ENCODE data around the gene KIRREL3. TPM values are rescaled to one million over a fixed set of nuclear protein-coding genes. Genes with fewer than 3 reads are reported as not detected.

The KIRREL3 gene
- total and polyA plus RNA-seq, 3 experiments from 2014 or later = not detected

DNA sequence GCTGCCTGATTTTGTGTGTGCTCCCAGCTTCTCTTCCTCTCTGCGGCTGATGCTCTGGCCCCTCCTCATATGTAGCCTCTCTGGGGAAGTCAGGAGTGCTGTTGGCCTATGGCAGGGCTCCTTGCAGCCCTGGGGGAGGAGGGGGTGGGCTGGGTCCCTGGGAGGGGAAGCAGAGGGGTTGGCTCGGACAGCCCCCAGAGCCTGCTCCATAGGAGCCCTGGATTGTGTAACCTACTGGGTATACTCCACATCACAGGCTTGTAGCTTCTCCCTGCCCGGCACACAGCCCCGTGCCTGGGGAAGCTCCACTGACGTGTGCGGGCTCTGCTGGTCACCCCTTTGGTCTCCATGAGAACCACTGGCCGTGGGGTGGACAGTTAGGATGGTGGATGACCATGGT is 531.3 kb downstream of the KIRREL3 start:
- Mint-ChIP-seq H3K9me3 (no peaks in the 10 kb centered on the region), H3K27ac (no peak overlapping the region), H3K36me3 (no peaks in the 10 kb centered on the region), H3K4me1 (peaks cover 16 to 24% (median 21%) of the 10 kb centered on the region in 3 donors), H3K4me3 (no peak overlapping the region), H3K27me3 (peaks cover 3 to 9% of the 10 kb centered on the region in 2 donors)
- H3K9me3 ChIP-seq (ENCODE audit: low read length) = no peaks in the 10 kb centered on the region
- CTCF ChIA-PET = interaction anchor here (1.0 to 8.9 kb wide), 4 partner anchors 12 to 159 kb away, joined by 3 to 59 read pairs (median 4); no protein-coding TSS in a partner anchor
- POLR2A ChIA-PET = no interaction called here
- H3K4me3 ChIP-seq (ENCODE audit: low read length) = no peak overlapping the region
- DNase-seq = no peak
- H3K4me1 ChIP-seq (ENCODE audit: insufficient read depth, low read length) = peaks cover 14% of the 10 kb centered on the region
- no peaks in the 10 kb centered on the region for H3K27me3 ChIP-seq (ENCODE audit: insufficient read depth, low read length, poor library complexity, severe bottlenecking)
- H3K36me3 ChIP-seq (ENCODE audit: insufficient read depth, low read length) = no peaks in the 10 kb centered on the region
- H3K27ac ChIP-seq (ENCODE audit: low read depth, low read length) = no peak overlapping the region

DNA sequence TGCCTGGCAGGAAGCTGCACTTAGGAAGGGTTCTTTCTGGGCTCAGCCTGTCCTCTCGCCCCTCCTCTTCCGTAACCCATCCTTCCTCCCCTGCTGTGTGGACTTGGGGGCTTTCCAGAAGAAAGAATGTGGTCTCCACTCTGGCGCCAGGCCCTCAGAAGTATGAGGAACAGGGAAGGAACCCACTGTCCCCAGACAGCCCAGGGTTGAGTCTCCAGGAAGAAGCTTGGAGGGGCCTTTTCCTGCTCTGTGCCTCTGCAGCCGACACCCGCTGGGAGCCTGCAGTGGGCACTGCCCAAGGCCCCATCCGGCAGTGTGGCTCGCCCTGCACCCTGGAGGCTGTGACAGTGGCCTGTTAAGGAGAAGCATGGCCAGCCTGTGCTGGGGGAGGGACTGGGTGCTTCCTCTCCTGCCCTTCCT is 532.5 kb downstream of the KIRREL3 start:
- peaks cover 3 to 12% of the 10 kb centered on the region in 2 donors for H3K27me3 Mint-ChIP-seq
- ChIA-PET POLR2A (no interaction called here), CTCF (interaction anchor here (8.9 kb wide), 1 partner anchor 13 kb away, joined by 59 read pairs; no protein-coding TSS in a partner anchor)

DNA sequence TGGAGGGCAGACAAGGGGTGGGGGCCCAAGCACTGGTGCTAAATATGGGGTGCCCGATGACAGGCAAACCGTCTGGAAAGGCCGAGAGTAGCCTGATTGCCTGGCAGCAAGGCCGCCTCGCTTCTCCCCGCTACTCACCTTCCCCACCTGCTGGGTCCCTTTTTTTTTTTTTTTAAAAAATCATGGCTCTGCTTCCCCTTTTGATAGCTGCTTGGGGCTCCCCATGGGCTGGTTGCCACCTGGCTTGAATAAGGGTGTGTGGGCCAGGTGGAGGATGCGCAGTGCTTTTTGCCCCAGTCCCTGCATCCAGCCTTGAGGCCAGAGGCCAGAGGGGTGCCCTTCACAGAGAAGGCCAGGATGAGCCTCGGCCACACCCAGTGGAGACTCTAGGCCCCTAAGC is 533.1 kb downstream of the KIRREL3 start:
- peaks cover 14% of the 10 kb centered on the region for H3K4me1 ChIP-seq (ENCODE audit: insufficient read depth, low read length)
- H3K27me3 ChIP-seq (ENCODE audit: insufficient read depth, low read length, poor library complexity, severe bottlenecking) = no peaks in the 10 kb centered on the region
- no peaks in the 10 kb centered on the region for H3K36me3 Mint-ChIP-seq
- POLR2A ChIA-PET = no interaction called here
- no peaks in the 10 kb centered on the region for H3K9me3 Mint-ChIP-seq
- H3K4me3 Mint-ChIP-seq = no peak overlapping the region
- H3K27me3 Mint-ChIP-seq = peaks cover 3 to 12% of the 10 kb centered on the region in 2 donors
- no peak overlapping the region for H3K4me3 ChIP-seq (ENCODE audit: low read length)
- H3K36me3 ChIP-seq (ENCODE audit: insufficient read depth, low read length) = no peaks in the 10 kb centered on the region
- H3K9me3 ChIP-seq (ENCODE audit: low read length) = no peaks in the 10 kb centered on the region
- CTCF ChIA-PET = interaction anchor here (8.9 kb wide), 1 partner anchor 14 kb away, joined by 59 read pairs; no protein-coding TSS in a partner anchor
- DNase-seq = no peak
- H3K27ac Mint-ChIP-seq = peak overlapping the region in 1 of 8 donors; percentile 21
- H3K4me1 Mint-ChIP-seq = peaks cover 16 to 25% (median 21%) of the 10 kb centered on the region in 3 donors
- no peak overlapping the region for H3K27ac ChIP-seq (ENCODE audit: low read depth, low read length)

More for the DNA sequence above, 532.5 kb downstream of the KIRREL3 start:
- no peaks in the 10 kb centered on the region for H3K36me3 ChIP-seq (ENCODE audit: insufficient read depth, low read length)
- H3K36me3 Mint-ChIP-seq = no peaks in the 10 kb centered on the region
- H3K27ac ChIP-seq (ENCODE audit: low read depth, low read length) = no peak overlapping the region
- no peaks in the 10 kb centered on the region for H3K27me3 ChIP-seq (ENCODE audit: insufficient read depth, low read length, poor library complexity, severe bottlenecking)
- H3K4me3 ChIP-seq (ENCODE audit: low read length) = no peak overlapping the region
- peaks cover 14% of the 10 kb centered on the region for H3K4me1 ChIP-seq (ENCODE audit: insufficient read depth, low read length)
- peak overlapping the region in 2 of 8 donors; percentile 50 to 84 for H3K27ac Mint-ChIP-seq
- H3K4me1 Mint-ChIP-seq = peaks cover 16 to 25% (median 21%) of the 10 kb centered on the region in 3 donors
- no peaks in the 10 kb centered on the region for H3K9me3 ChIP-seq (ENCODE audit: low read length)
- no peak overlapping the region for H3K4me3 Mint-ChIP-seq
- DNase-seq = no peak
- H3K9me3 Mint-ChIP-seq = no peaks in the 10 kb centered on the region

DNA sequence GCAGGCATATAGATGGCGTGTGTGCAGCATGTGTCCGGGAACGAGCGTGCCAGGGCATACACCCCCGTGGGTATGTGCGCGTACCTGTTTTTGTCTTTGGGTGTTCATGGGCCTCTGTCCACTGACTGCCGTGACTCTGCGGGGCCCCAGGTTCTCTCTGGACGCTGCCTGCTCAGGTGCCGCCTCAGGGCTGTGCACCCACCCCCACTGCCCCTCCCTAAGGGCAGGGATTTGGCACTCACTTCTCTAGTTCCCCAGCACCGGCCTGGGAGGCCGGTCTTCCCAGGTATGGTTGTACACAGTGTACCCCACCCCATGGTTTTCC is 533.6 kb downstream of the KIRREL3 start:
- H3K27me3 ChIP-seq (ENCODE audit: insufficient read depth, low read length, poor library complexity, severe bottlenecking) = no peaks in the 10 kb centered on the region
- peaks cover 16 to 25% (median 21%) of the 10 kb centered on the region in 3 donors for H3K4me1 Mint-ChIP-seq
- H3K27ac Mint-ChIP-seq = no peak overlapping the region
- H3K9me3 Mint-ChIP-seq = no peaks in the 10 kb centered on the region
- H3K27ac ChIP-seq (ENCODE audit: low read depth, low read length) = no peak overlapping the region
- H3K27me3 Mint-ChIP-seq = peaks cover 3 to 12% of the 10 kb centered on the region in 2 donors
- DNase-seq = no peak
- H3K4me1 ChIP-seq (ENCODE audit: insufficient read depth, low read length) = peaks cover 14% of the 10 kb centered on the region
- H3K36me3 ChIP-seq (ENCODE audit: insufficient read depth, low read length) = no peaks in the 10 kb centered on the region
- CTCF ChIA-PET = interaction anchor here (8.9 kb wide), 1 partner anchor 14 kb away, joined by 59 read pairs; no protein-coding TSS in a partner anchor
- no peak overlapping the region for H3K4me3 Mint-ChIP-seq
- no peaks in the 10 kb centered on the region for H3K36me3 Mint-ChIP-seq
- no peaks in the 10 kb centered on the region for H3K9me3 ChIP-seq (ENCODE audit: low read length)
- no peak overlapping the region for H3K4me3 ChIP-seq (ENCODE audit: low read length)
- POLR2A ChIA-PET = no interaction called here

DNA sequence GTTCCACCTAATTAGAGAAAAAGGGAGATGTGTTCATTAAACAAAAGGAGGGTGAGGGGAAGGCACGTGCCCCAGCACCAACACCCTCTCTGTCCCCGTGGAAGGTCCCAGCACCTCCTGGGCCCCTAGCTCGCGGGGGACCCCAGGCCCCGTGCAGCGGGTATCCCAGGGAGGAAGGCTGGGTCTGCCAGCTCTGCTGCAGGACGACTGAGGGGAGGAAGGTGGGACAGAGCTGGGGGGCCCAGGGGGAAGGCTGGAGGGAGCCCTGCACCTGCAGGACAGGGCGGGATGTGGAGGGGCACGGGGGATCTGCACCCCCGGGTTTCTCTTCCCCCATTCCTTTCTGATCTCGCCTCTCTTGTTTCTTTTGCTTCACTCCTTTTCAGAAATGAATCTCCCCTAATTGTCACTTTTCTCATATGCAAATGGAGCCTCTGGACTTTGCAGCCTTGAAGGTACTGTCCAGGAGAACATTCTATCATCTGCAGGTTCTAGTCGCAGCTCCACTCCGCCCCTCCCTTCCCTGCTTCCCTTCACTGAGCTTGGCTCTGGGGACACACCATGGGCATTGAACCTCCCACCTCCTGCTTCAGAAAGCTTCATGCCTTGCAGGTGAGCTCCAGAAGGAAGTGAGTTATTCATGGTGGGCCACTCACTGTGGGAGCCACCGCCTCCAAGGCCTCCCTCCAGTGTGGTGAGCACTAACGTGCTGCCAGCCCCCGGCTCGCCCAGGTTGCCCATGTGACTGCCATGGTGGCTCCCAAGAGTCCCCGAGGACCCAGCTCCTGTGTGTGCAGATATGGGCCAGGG is 534.1 kb downstream of the KIRREL3 start:
- no peaks in the 10 kb centered on the region for H3K9me3 Mint-ChIP-seq

DNA sequence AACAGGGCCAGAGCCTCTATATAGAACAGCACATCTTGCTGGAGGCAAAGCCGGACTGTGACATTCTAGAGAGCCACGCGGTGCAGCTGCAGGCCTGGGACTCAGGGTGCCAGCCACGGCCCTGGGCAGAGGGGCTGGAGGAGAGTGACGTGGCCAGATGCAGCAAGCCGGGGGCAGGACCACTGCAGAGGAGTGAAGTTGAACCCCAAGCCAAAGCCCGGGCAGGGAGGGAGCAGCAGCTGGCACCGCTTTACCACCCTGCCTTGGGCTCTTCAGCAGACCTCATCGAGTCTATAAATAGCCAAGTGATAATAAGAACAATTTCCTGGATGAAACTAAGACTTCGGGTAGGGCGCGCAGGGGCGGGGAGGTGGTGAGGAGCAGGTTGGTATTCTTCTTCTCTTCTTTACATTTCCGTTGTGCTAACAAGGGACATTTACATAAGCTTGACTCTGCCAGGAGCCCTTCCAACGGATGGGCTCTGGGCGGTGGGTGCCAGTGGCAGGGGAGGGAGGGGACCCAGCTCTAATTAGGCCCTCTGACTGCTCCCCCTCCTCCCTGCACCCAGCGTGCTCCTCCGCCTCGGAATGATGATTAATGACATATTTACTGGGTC is 534.9 kb downstream of the KIRREL3 start:
- H3K9me3 Mint-ChIP-seq = no peaks in the 10 kb centered on the region
- H3K27ac Mint-ChIP-seq = peak overlapping the region; percentile 6 to 95 (median 52)
- ChIA-PET CTCF (interaction anchor here (8.9 kb wide), 1 partner anchor 15 kb away, joined by 59 read pairs; no protein-coding TSS in a partner anchor), POLR2A (no interaction called here)
- Histone ChIP-seq H3K4me1 (ENCODE audit: insufficient read depth, low read length) (peaks cover 14% of the 10 kb centered on the region), H3K27ac (ENCODE audit: low read depth, low read length) (no peak overlapping the region), H3K4me3 (ENCODE audit: low read length) (no peak overlapping the region), H3K9me3 (ENCODE audit: low read length) (no peaks in the 10 kb centered on the region), H3K36me3 (ENCODE audit: insufficient read depth, low read length) (no peaks in the 10 kb centered on the region), H3K27me3 (ENCODE audit: insufficient read depth, low read length, poor library complexity, severe bottlenecking) (no peaks in the 10 kb centered on the region)
- H3K4me1 Mint-ChIP-seq = peaks cover 16 to 25% (median 21%) of the 10 kb centered on the region in 3 donors
- H3K4me3 Mint-ChIP-seq = peak overlapping the region in 6 of 7 donors; percentile 37 to 64 (median 56)
- H3K27me3 Mint-ChIP-seq = peaks cover 3 to 12% of the 10 kb centered on the region in 2 donors
- H3K36me3 Mint-ChIP-seq = no peaks in the 10 kb centered on the region
- DNase-seq = peak in 1 of 5 donors; percentile 18

More for the DNA sequence above, 534.1 kb downstream of the KIRREL3 start:
- peaks cover 14% of the 10 kb centered on the region for H3K4me1 ChIP-seq (ENCODE audit: insufficient read depth, low read length)
- no peak for DNase-seq
- CTCF ChIA-PET = interaction anchor here (8.9 kb wide), 1 partner anchor 15 kb away, joined by 59 read pairs; no protein-coding TSS in a partner anchor
- Mint-ChIP-seq H3K36me3 (no peaks in the 10 kb centered on the region), H3K4me3 (peak overlapping the region in 5 of 7 donors; percentile 8 to 64 (median 57)), H3K27me3 (peaks cover 3 to 12% of the 10 kb centered on the region in 2 donors), H3K4me1 (peaks cover 16 to 25% (median 21%) of the 10 kb centered on the region in 3 donors), H3K27ac (peak overlapping the region; percentile 6 to 95 (median 52))
- no peak overlapping the region for H3K27ac ChIP-seq (ENCODE audit: low read depth, low read length)
- H3K9me3 ChIP-seq (ENCODE audit: low read length) = no peaks in the 10 kb centered on the region
- no peaks in the 10 kb centered on the region for H3K27me3 ChIP-seq (ENCODE audit: insufficient read depth, low read length, poor library complexity, severe bottlenecking)
- POLR2A ChIA-PET = no interaction called here
- no peaks in the 10 kb centered on the region for H3K36me3 ChIP-seq (ENCODE audit: insufficient read depth, low read length)
- H3K4me3 ChIP-seq (ENCODE audit: low read length) = no peak overlapping the region

DNA sequence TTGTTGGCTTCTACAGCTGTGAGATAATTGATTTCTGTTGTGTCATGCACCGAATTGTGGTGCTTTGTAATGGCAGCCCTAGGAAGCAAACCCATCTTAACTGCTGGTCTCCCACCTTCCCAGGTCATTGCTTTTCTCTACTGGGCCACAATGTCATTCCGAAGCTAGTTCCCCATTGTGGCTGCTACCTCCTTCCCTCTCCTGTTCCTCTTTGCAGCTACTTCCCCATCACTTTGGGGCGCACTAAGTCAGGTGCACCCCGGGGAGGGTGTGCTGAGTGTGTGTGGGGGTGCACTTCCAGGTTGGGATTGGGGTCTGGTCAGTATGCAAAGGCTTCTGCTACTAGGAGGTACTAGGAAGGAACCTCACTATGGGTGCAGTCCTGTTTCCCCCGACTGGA is 535.8 kb downstream of the KIRREL3 start:
- H3K9me3 Mint-ChIP-seq = no peaks in the 10 kb centered on the region
- H3K27me3 Mint-ChIP-seq = peaks cover 8 to 14% of the 10 kb centered on the region in 2 donors
- H3K27me3 ChIP-seq (ENCODE audit: insufficient read depth, low read length, poor library complexity, severe bottlenecking) = no peaks in the 10 kb centered on the region
- CTCF ChIA-PET = interaction anchor here (8.9 kb wide), 1 partner anchor 16 kb away, joined by 59 read pairs; no protein-coding TSS in a partner anchor
- H3K27ac Mint-ChIP-seq = peak overlapping the region in 2 of 8 donors; percentile 44 to 72
- no peak overlapping the region for H3K27ac ChIP-seq (ENCODE audit: low read depth, low read length)
- H3K4me1 Mint-ChIP-seq = peaks cover 16 to 25% (median 21%) of the 10 kb centered on the region in 3 donors
- no peaks in the 10 kb centered on the region for H3K36me3 Mint-ChIP-seq
- no peaks in the 10 kb centered on the region for H3K9me3 ChIP-seq (ENCODE audit: low read length)
- no peak overlapping the region for H3K4me3 ChIP-seq (ENCODE audit: low read length)
- peaks cover 14% of the 10 kb centered on the region for H3K4me1 ChIP-seq (ENCODE audit: insufficient read depth, low read length)
- POLR2A ChIA-PET = no interaction called here
- peak overlapping the region in 3 of 7 donors; percentile 37 to 62 (median 55) for H3K4me3 Mint-ChIP-seq
- no peak for DNase-seq
- no peaks in the 10 kb centered on the region for H3K36me3 ChIP-seq (ENCODE audit: insufficient read depth, low read length)

DNA sequence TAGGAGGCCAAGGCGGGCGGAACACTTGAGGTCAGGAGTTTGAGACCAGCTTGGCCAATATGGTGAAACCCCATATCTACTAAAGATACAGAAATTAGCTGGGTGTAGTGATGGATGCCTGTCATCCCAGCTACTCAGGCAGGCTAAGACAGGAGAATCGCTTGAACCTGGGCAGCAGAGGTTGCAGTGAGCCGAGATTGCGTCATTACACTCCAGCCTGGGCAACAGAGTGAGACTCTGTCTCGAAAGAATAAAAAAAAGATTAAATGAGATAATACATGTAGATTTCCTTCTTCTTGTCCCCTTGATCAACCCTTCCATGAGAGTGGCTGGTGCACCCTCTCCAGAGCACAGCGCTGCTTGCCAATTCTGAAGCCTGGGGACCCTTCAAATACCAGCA is 538.1 kb downstream of the KIRREL3 start:
- no peak overlapping the region for H3K4me3 Mint-ChIP-seq
- Histone ChIP-seq H3K4me3 (ENCODE audit: low read length) (no peak overlapping the region), H3K4me1 (ENCODE audit: insufficient read depth, low read length) (peaks cover 14% of the 10 kb centered on the region), H3K27me3 (ENCODE audit: insufficient read depth, low read length, poor library complexity, severe bottlenecking) (no peaks in the 10 kb centered on the region), H3K9me3 (ENCODE audit: low read length) (no peaks in the 10 kb centered on the region), H3K36me3 (ENCODE audit: insufficient read depth, low read length) (no peaks in the 10 kb centered on the region), H3K27ac (ENCODE audit: low read depth, low read length) (no peak overlapping the region)
- no peaks in the 10 kb centered on the region for H3K36me3 Mint-ChIP-seq
- no peak for DNase-seq
- POLR2A ChIA-PET = no interaction called here
- H3K27me3 Mint-ChIP-seq = peaks cover 13 to 14% of the 10 kb centered on the region in 2 donors
- H3K9me3 Mint-ChIP-seq = no peaks in the 10 kb centered on the region
- H3K27ac Mint-ChIP-seq = no peak overlapping the region
- CTCF ChIA-PET = interaction anchor here (1.8 kb wide), 1 partner anchor 18 kb away, joined by 5 read pairs; no protein-coding TSS in a partner anchor
- H3K4me1 Mint-ChIP-seq = peaks cover 16 to 25% (median 21%) of the 10 kb centered on the region in 3 donors

All from CD8-positive, alpha-beta memory T cell (primary cell).